AG04450 (cell line): ENCODE results near the gene NT5M. TPM values are rescaled to one million over a fixed set of nuclear protein-coding genes. Genes with fewer than 3 reads are reported as not detected.

Experiments used
- CTCF ChIA-PET: fragments of 300-600, 350-600 bp; formaldehyde crosslinking; extraction: SDS; loops from one replicate; lab custom pipeline; 2022; ENCODE audit warnings: antibody characterized with exemption, inconsistent platforms; lab: Charles Lee
- POLR2A ChIA-PET: fragments of 350-600 bp; formaldehyde crosslinking; extraction: SDS; loops from one replicate; lab custom pipeline; 2021; ENCODE audit warnings: antibody characterized with exemption, inconsistent platforms; lab: Yijun Ruan, JAX
- DNase-seq: peaks from one replicate; pipeline ENCODE4 v3.0.0-alpha.2; 2011; ENCODE audit warnings: low read depth, low spot score
- H3K27ac ChIP-seq: one replicate; pipeline ENCODE4 v1.5.1; 2012; ENCODE audit warnings: low read depth, low read length, control low read depth
- H3K27me3 ChIP-seq: one replicate; pipeline ENCODE4 v1.6.0; 2012; ENCODE audit warnings: low read length; ENCODE audit not compliant: control insufficient read depth, insufficient read depth
- H3K4me3 ChIP-seq: 2 replicates; pipeline ENCODE4 v1.5.1; 2011; ENCODE audit warnings: mild to moderate bottlenecking, low read depth, low read length, control low read depth
- H3K9me3 ChIP-seq: 2 replicates; pipeline ENCODE4 v1.5.1; 2012; ENCODE audit warnings: low read length; ENCODE audit not compliant: control insufficient read depth, insufficient read depth
- CTCF ChIP-seq: IDR thresholded peaks from 2 replicates; pipeline ENCODE4 v1.5.1; 2011; ENCODE audit warnings: low read depth, low read length, control low read depth, inconsistent platforms
- polyA plus RNA-seq: library from polyadenylated mRNA; depleted of rRNA; stranded (reverse); fragments of >200 nt; gene quantifications from 2 replicates; pipeline ENCODE4 v1.2.3, GENCODE V29; 2011

The NT5M gene
- polyA plus RNA-seq, 1 experiment, result 0.36 TPM

DNA sequence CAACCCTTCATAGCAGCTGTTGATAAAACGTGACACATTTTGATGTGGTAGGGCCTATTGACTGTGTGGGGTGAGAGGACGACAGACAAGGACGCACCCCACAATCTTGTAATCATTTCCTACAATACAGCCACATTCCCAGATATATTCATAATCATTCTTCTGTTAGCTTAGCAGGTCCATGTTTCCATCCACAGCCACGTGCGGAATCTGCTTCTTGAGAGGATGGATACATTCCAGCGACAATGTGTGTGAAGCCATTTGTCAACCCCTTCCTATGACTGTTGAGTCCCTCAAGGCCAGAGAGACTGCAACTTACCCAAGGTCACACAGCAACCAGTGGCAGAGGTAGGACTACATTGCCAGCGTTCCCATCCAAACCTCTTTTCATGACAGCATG, 13.5 kb upstream of the NT5M start:
- peaks cover 8% of the 10 kb centered on the region for H3K27me3 ChIP-seq
- DNase-seq, result no peak
- ChIA-PET CTCF (no interaction called here), POLR2A (no interaction called here)
- H3K27ac ChIP-seq, result no peak overlapping the region
- H3K9me3 ChIP-seq, result no peaks in the 10 kb centered on the region
- no peak overlapping the region for H3K4me3 ChIP-seq
- TF ChIP-seq CTCF, result no peak

- ChIA-PET POLR2A (no interaction called here), CTCF (interaction anchor here (0.9 kb wide), 1 partner anchor 347 kb away, joined by 5 read pairs; no protein-coding TSS in a partner anchor)
- TF ChIP-seq CTCF, result no peak
- DNase-seq, result no peak
- no peaks in the 10 kb centered on the region for H3K9me3 ChIP-seq
- no peak overlapping the region for H3K4me3 ChIP-seq
- peaks cover 5% of the 10 kb centered on the region for H3K27me3 ChIP-seq
- H3K27ac ChIP-seq, result no peak overlapping the region
These were observed 8.0 kb upstream of the NT5M start for GRCh38 chr17:17295141-17295540.

DNA sequence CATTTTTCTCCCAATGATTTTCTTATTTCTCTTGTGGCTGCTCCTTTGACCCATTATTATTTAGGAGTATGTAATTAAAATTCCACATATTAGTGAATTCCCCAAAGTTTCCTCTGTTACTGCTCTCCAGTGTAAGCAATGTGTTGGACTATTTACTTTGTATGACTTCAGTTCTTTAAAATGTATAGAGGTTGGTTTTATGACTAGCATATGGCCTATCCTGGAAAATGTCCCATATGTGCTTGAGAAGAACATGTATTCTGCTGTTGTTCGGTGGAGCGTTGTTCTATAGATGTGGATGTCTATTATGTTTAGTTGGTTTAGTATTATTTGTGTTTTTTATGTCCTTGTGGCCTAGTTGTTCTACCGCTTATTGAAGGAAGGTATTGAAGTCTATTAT, 6.0 kb upstream of the NT5M start:
- no peak for DNase-seq
- no peak overlapping the region for H3K4me3 ChIP-seq
- ChIA-PET CTCF (no interaction called here), POLR2A (no interaction called here)
- no peaks in the 10 kb centered on the region for H3K9me3 ChIP-seq
- no peak overlapping the region for H3K27ac ChIP-seq
- no peak for TF ChIP-seq CTCF
- no peaks in the 10 kb centered on the region for H3K27me3 ChIP-seq

DNA sequence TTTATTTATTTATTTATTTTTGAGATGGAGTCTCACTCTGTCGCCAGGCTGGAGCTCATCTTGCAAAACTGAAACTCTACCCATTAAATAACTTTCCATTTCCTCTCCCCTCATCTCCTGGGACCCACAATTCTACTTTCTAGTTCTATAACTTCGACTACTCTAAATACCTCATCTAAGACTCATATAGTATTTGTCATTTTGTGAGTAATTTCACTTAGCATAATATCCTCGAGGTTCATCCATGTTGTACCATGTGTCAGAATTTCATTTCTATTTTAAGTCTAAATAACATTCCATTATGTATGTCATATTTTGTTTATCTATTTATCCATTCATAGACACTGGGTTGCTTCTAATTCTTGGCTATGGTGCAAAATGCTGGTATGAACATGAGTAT, 5.1 kb upstream of the NT5M start:
- POLR2A ChIA-PET, result no interaction called here

More for the DNA sequence above, 5.1 kb upstream of the NT5M start:
- Histone ChIP-seq H3K27ac (no peak overlapping the region), H3K27me3 (no peaks in the 10 kb centered on the region), H3K9me3 (no peaks in the 10 kb centered on the region), H3K4me3 (no peak overlapping the region)
- DNase-seq, result no peak
- TF ChIP-seq CTCF, result no peak
- CTCF ChIA-PET, result no interaction called here
